Panc1 (cell line): ENCODE measurements around the gene PAK6. TPM values are rescaled to one million over a fixed set of nuclear protein-coding genes. Genes with fewer than 3 reads are reported as not detected.
A peak's percentile ranks its signal among the peaks of the same experiment; 100 is the strongest.

Experiments used
- ATAC-seq: fragments of 200-7000 bp; cut with Tn5 transposase; 2 replicates; pipeline ENCODE4 v1.9.1; 2020; ENCODE audit warnings: mild to moderate bottlenecking, moderate library complexity
- BruUV-seq: library from RNA; stranded (reverse); fragments of 400-500 nt; replicated peaks from 2 replicates; lab custom pipeline; 2021; lab: Mats Ljungman, UMichigan
- CTCF ChIA-PET: fragments of 300-600 bp; sonication (Branson Sonifier 250); formaldehyde crosslinking; loops from one replicate; lab custom pipeline; 2022; ENCODE audit warnings: antibody characterized with exemption; lab: Charles Lee
- POLR2A ChIA-PET: fragments of 300-600 bp; sonication (Branson Sonifier 250); formaldehyde crosslinking; loops from one replicate; lab custom pipeline; 2022; ENCODE audit warnings: antibody characterized with exemption; lab: Charles Lee
- DNase-seq: peaks from one replicate; pipeline ENCODE4 v3.0.0-alpha.2; 2010; ENCODE audit warnings: low read depth, low spot score
- H3K27ac ChIP-seq: 2 replicates; pipeline ENCODE4 v1.5.1; 2011; ENCODE audit warnings: mild to moderate bottlenecking, low read length, inconsistent platforms
- H3K27me3 ChIP-seq: fragments of 200-500 bp; sonication (Bioruptor generic); 2 replicates; pipeline ENCODE4 v1.6.0; 2014; ENCODE audit warnings: low read length, inconsistent platforms; ENCODE audit not compliant: control insufficient read depth, insufficient read depth
- H3K36me3 ChIP-seq: fragments of 200-500 bp; sonication (Bioruptor generic); 2 replicates; pipeline ENCODE4 v1.5.1; 2014; ENCODE audit warnings: inconsistent platforms, mild to moderate bottlenecking, low read length, moderate library complexity; ENCODE audit not compliant: control insufficient read depth, insufficient read depth
- H3K4me1 ChIP-seq: 2 replicates; pipeline ENCODE4 v1.5.1; 2011; ENCODE audit warnings: inconsistent platforms, mild to moderate bottlenecking, low read length, moderate library complexity; ENCODE audit not compliant: control insufficient read depth, insufficient read depth
- H3K4me3 ChIP-seq, 2 experiments: 2 replicates each; pipeline ENCODE4 v1.5.1; 2011 to 2012; ENCODE audit warnings: low read depth in 2 of 2, low read length in 2 of 2, mild to moderate bottlenecking in 2 of 2, inconsistent platforms in 1 of 2, moderate library complexity in 1 of 2
- H3K9me3 ChIP-seq: fragments of 200-500 bp; sonication (Bioruptor generic); 2 replicates; pipeline ENCODE4 v1.5.1; 2014; ENCODE audit warnings: low read depth, mild to moderate bottlenecking, inconsistent platforms, low read length, moderate library complexity; ENCODE audit not compliant: control insufficient read depth, insufficient read depth
- POLR2AphosphoS5 ChIP-seq: IDR thresholded peaks from 2 replicates; pipeline ENCODE4 v1.6.1; 2012; ENCODE audit warnings: mild to moderate bottlenecking, low read depth, low read length, moderate library complexity
- SIN3A ChIP-seq: IDR thresholded peaks from 2 replicates; pipeline ENCODE4 v1.6.1; 2012; ENCODE audit warnings: low read depth, mild to moderate bottlenecking, low read length, moderate library complexity, borderline replicate concordance; ENCODE audit not compliant: insufficient read depth
- TCF7L2 ChIP-seq: IDR thresholded peaks from 2 replicates; pipeline ENCODE4 v1.6.1; 2011; ENCODE audit warnings: mild to moderate bottlenecking, low read depth, low read length, inconsistent platforms
- in situ Hi-C: cut with HindIII; loops from 2 replicates; pipeline ENCODE4 v1.10.0; 2016; ENCODE audit warnings: low sequenced_read_pairs, low pct_unique_long_range_greater_than_20kb
- intact Hi-C: fragments of 100-400 bp; cut with micrococcal nuclease; formaldehyde crosslinking; loops from one replicate; pipeline ENCODE4 v1.10.0; 2022; ENCODE audit not compliant: unreplicated experiment
- total RNA-seq: library from RNA; stranded (reverse); gene quantifications from one replicate; pipeline ENCODE4 v1.2.1, GENCODE V29; 2021; ENCODE audit not compliant: unreplicated experiment
- TF ChIP-seq, protein P1 (sequence below): fragments of 450-650 bp; IDR thresholded peaks from 2 replicates; pipeline ENCODE4 v1.5.1; 2017; ENCODE audit warnings: mild to moderate bottlenecking
- TF ChIP-seq, protein P2 (sequence below), 2 experiments: IDR thresholded peaks; 2 replicates each; pipeline ENCODE4 v1.6.1; 2011 to 2012; ENCODE audit warnings: low read depth in 2 of 2, control low read depth in 1 of 2, low read length in 1 of 2, mild to moderate bottlenecking in 1 of 2, moderate library complexity in 1 of 2; ENCODE audit not compliant: insufficient read depth in 1 of 2

Gene PAK6
- total RNA-seq, 1 experiment from 2014 or later, result 6.3 TPM

DNA sequence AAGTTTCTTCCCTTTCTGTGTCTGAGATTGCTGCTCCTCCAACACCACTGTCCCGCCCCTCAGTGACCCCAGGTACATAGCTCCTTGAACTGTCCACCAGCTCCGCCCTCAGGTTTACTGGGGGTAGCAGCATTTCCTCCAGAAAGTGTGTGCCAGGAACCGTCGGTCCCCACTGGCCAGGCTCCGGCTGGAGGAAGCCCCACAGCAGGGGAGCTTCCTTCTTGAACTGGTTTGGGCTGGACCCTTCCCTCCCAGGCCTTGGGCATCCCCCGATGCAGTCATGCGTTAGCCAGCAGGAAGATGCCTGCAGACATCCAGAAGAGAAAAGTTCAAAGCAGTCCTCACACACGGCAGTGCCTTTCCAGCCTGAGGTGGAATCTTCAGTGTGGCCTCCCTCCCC is 19.7 kb downstream of the PAK6 start:
- no peaks in the 10 kb centered on the region for H3K9me3 ChIP-seq
- ATAC-seq (peak; percentile 50), DNase-seq (no peak)
- ChIA-PET POLR2A (no interaction called here), CTCF (interaction anchor here (0.6 kb wide), 1 partner anchor 212 kb away, joined by 5 read pairs; no protein-coding TSS in a partner anchor)
- H3K27me3 ChIP-seq, result no peaks in the 10 kb centered on the region; the same call in 1 of the 2 replicates
- BruUV-seq, result no TSS peak
- H3K4me3 ChIP-seq, result no peak overlapping the region
- peaks cover 32% of the 10 kb centered on the region for H3K4me1 ChIP-seq
- H3K27ac ChIP-seq, result peak overlapping the region; percentile 54
- H3K36me3 ChIP-seq, result no peaks in the 10 kb centered on the region; the same call in 1 of the 2 replicates
- intact Hi-C loops (no loop called here), in situ Hi-C loops (no loop called here)
- TF ChIP-seq SIN3A (no peak), TCF7L2 (no peak), POLR2AphosphoS5 (no peak)
- TF ChIP-seq, protein P1, sequence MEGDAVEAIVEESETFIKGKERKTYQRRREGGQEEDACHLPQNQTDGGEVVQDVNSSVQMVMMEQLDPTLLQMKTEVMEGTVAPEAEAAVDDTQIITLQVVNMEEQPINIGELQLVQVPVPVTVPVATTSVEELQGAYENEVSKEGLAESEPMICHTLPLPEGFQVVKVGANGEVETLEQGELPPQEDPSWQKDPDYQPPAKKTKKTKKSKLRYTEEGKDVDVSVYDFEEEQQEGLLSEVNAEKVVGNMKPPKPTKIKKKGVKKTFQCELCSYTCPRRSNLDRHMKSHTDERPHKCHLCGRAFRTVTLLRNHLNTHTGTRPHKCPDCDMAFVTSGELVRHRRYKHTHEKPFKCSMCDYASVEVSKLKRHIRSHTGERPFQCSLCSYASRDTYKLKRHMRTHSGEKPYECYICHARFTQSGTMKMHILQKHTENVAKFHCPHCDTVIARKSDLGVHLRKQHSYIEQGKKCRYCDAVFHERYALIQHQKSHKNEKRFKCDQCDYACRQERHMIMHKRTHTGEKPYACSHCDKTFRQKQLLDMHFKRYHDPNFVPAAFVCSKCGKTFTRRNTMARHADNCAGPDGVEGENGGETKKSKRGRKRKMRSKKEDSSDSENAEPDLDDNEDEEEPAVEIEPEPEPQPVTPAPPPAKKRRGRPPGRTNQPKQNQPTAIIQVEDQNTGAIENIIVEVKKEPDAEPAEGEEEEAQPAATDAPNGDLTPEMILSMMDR, result no peak
- TF ChIP-seq, protein P2, sequence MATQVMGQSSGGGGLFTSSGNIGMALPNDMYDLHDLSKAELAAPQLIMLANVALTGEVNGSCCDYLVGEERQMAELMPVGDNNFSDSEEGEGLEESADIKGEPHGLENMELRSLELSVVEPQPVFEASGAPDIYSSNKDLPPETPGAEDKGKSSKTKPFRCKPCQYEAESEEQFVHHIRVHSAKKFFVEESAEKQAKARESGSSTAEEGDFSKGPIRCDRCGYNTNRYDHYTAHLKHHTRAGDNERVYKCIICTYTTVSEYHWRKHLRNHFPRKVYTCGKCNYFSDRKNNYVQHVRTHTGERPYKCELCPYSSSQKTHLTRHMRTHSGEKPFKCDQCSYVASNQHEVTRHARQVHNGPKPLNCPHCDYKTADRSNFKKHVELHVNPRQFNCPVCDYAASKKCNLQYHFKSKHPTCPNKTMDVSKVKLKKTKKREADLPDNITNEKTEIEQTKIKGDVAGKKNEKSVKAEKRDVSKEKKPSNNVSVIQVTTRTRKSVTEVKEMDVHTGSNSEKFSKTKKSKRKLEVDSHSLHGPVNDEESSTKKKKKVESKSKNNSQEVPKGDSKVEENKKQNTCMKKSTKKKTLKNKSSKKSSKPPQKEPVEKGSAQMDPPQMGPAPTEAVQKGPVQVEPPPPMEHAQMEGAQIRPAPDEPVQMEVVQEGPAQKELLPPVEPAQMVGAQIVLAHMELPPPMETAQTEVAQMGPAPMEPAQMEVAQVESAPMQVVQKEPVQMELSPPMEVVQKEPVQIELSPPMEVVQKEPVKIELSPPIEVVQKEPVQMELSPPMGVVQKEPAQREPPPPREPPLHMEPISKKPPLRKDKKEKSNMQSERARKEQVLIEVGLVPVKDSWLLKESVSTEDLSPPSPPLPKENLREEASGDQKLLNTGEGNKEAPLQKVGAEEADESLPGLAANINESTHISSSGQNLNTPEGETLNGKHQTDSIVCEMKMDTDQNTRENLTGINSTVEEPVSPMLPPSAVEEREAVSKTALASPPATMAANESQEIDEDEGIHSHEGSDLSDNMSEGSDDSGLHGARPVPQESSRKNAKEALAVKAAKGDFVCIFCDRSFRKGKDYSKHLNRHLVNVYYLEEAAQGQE (IDR thresholded peaks at IDR 0.05; ENCODE audit: insufficient read depth in 1 of 2, low read depth in 2 of 2, low read length in 1 of 2), result no peak

DNA sequence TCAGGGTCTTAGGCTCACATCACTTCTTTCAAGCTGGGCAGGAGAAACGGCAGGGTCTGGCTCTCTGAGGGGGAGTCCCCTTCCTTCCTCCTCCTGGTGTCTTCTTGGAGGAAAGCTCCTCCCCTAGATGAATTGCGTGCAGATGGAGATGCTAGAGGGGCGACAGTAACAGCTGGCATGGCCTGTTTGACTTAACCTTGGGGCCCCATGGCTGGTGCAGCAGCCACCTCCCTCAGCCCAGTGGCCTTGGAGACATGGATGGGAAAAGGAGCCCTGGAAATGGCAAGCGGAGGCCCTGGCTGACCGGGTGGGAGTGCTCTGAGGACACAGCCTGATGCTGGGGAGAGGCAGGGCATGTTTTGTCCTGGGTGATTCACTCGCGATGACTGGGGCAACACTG is 20.2 kb downstream of the PAK6 start:
- DNase-seq (no peak), ATAC-seq (no peak)
- intact Hi-C loops (no loop called here), in situ Hi-C loops (no loop called here)
- Histone ChIP-seq H3K27ac (peak overlapping the region; percentile 54), H3K36me3 (no peaks in the 10 kb centered on the region), H3K4me3 (no peak overlapping the region), H3K9me3 (no peaks in the 10 kb centered on the region), H3K4me1 (peaks cover 28% of the 10 kb centered on the region), H3K27me3 (no peaks in the 10 kb centered on the region; the same call in 1 of the 2 replicates)
- no TSS peak for BruUV-seq
- TF ChIP-seq, protein P2 (IDR thresholded peaks at IDR 0.05; ENCODE audit: insufficient read depth in 1 of 2, low read depth in 2 of 2, low read length in 1 of 2), result no peak
- TF ChIP-seq SIN3A (no peak), POLR2AphosphoS5 (no peak), TCF7L2 (no peak)
- TF ChIP-seq, protein P1, result no peak
- ChIA-PET POLR2A (no interaction called here), CTCF (no interaction called here)
